IMR-90 (cell line): Measurements from ENCODE around the gene MRPS26. TPM values are rescaled to one million over a fixed set of nuclear protein-coding genes. Genes with fewer than 3 reads are reported as not detected.

Experiments used
- ATAC-seq: fragments of 200-7000 bp; cut with Tn5 transposase; 2 replicates; pipeline ENCODE4 v1.9.1; 2020; ENCODE audit warnings: low read depth, mild to moderate bottlenecking, moderate library complexity
- BruUV-seq: library from RNA; stranded (reverse); fragments of 400-500 nt; replicated peaks from 2 replicates; lab custom pipeline; 2021; lab: Mats Ljungman, UMichigan
- CTCF ChIA-PET: fragments of 300-600 bp; formaldehyde crosslinking; extraction: SDS; loops from one replicate; lab custom pipeline; 2021; ENCODE audit warnings: antibody characterized with exemption; lab: Yijun Ruan, JAX
- POLR2A ChIA-PET: fragments of 300-600 bp; sonication (Branson Sonifier 250); formaldehyde crosslinking; loops from one replicate; lab custom pipeline; 2022; ENCODE audit warnings: antibody characterized with exemption; ENCODE audit not compliant: unreplicated experiment; lab: Charles Lee
- DNase-seq: peaks from one replicate; pipeline ENCODE4 v3.0.0; 2013
- H2AFZ ChIP-seq: replicated peaks from 2 replicates; pipeline ENCODE3; 2013; ENCODE audit warnings: low read length, mild to moderate bottlenecking; ENCODE audit not compliant: poor library complexity
- H2AK5ac ChIP-seq: 2 replicates; pipeline ENCODE4 v1.6.1; 2013; ENCODE audit warnings: low read depth, low read length, inconsistent platforms
- H2AK9ac ChIP-seq: replicated peaks from 2 replicates; pipeline ENCODE3; 2013; ENCODE audit warnings: mild to moderate bottlenecking, low read depth, low read length, moderate library complexity; ENCODE audit not compliant: poor library complexity
- H2BK120ac ChIP-seq: 2 replicates; pipeline ENCODE4 v1.6.1; 2013; ENCODE audit warnings: low read depth, low read length, inconsistent platforms
- H2BK15ac ChIP-seq: 3 replicates; pipeline ENCODE4 v1.6.1; 2013; ENCODE audit warnings: low read depth, low read length, inconsistent platforms
- H2BK20ac ChIP-seq: 2 replicates; pipeline ENCODE4 v1.6.1; 2013; ENCODE audit warnings: low read depth, mild to moderate bottlenecking, inconsistent platforms, low read length, moderate library complexity
- H2BK5ac ChIP-seq: 2 replicates; pipeline ENCODE4 v1.6.1; 2013; ENCODE audit warnings: mild to moderate bottlenecking, low read depth, low read length, inconsistent platforms; ENCODE audit not compliant: poor library complexity, severe bottlenecking
- H3K14ac ChIP-seq: replicated peaks from 2 replicates; pipeline ENCODE4 v1.6.1; 2013; ENCODE audit warnings: low read depth, low read length, inconsistent platforms
- H3K18ac ChIP-seq: 2 replicates; pipeline ENCODE4 v1.6.1; 2013; ENCODE audit warnings: low read depth, low read length, control low read depth
- H3K23ac ChIP-seq: 2 replicates; pipeline ENCODE4 v1.6.1; 2013; ENCODE audit warnings: low read depth, low read length, inconsistent platforms
- H3K27ac ChIP-seq: 2 replicates; pipeline ENCODE4 v1.5.1; 2013; ENCODE audit warnings: mild to moderate bottlenecking, control low read depth, low read length; ENCODE audit not compliant: insufficient read depth
- H3K27me3 ChIP-seq: 2 replicates; pipeline ENCODE4 v1.6.1; 2013; ENCODE audit warnings: low read length; ENCODE audit not compliant: control insufficient read depth, insufficient read depth
- H3K36me3 ChIP-seq: 2 replicates; pipeline ENCODE4 v1.6.1; 2013; ENCODE audit warnings: low read length, mixed read lengths; ENCODE audit not compliant: control insufficient read depth, insufficient read depth
- H3K4ac ChIP-seq: 2 replicates; pipeline ENCODE4 v1.6.1; 2013; ENCODE audit warnings: low read depth, low read length, inconsistent platforms
- H3K4me1 ChIP-seq: 2 replicates; pipeline ENCODE4 v1.6.1; 2013; ENCODE audit warnings: low read length, mixed read lengths; ENCODE audit not compliant: control insufficient read depth, insufficient read depth
- H3K4me2 ChIP-seq: 2 replicates; pipeline ENCODE4 v1.6.1; 2013; ENCODE audit warnings: low read depth, mild to moderate bottlenecking, control low read depth, low read length, moderate library complexity
- H3K4me3 ChIP-seq: 2 replicates; pipeline ENCODE4 v1.5.1; 2013; ENCODE audit warnings: low read depth, mild to moderate bottlenecking, control low read depth, low read length, moderate library complexity; ENCODE audit not compliant: insufficient read depth
- H3K56ac ChIP-seq: 2 replicates; pipeline ENCODE4 v1.6.1; 2013; ENCODE audit warnings: low read length, inconsistent platforms; ENCODE audit not compliant: insufficient read depth; ENCODE audit errors: extremely low read depth
- H3K79me1 ChIP-seq, 2 experiments: 2 replicates each; pipeline ENCODE4 v1.6.1; 2013; ENCODE audit warnings: low read length in 2 of 2, inconsistent platforms in 1 of 2, low read depth in 1 of 2
- H3K9ac ChIP-seq: 2 replicates; pipeline ENCODE4 v1.6.1; 2013; ENCODE audit warnings: low read depth, low read length, control low read depth
- H3K9me1 ChIP-seq: 2 replicates; pipeline ENCODE4 v1.6.1; 2013; ENCODE audit warnings: low read length, inconsistent platforms; ENCODE audit not compliant: insufficient read depth
- H3K9me3 ChIP-seq: 2 replicates; pipeline ENCODE4 v1.6.1; 2013; ENCODE audit warnings: low read length; ENCODE audit not compliant: control insufficient read depth, insufficient read depth
- H4K20me1 ChIP-seq: 2 replicates; pipeline ENCODE4 v1.6.1; 2013; ENCODE audit warnings: low read length, inconsistent platforms; ENCODE audit not compliant: insufficient read depth
- H4K5ac ChIP-seq: 2 replicates; pipeline ENCODE4 v1.6.1; 2013; ENCODE audit warnings: mild to moderate bottlenecking, low read depth, low read length, control low read depth
- H4K8ac ChIP-seq, 2 experiments: 2 replicates each; pipeline ENCODE4 v1.6.1; 2013; ENCODE audit warnings: low read depth in 2 of 2, low read length in 2 of 2, control low read depth in 1 of 2, inconsistent platforms in 1 of 2
- H4K91ac ChIP-seq: 2 replicates; pipeline ENCODE4 v1.6.1; 2013; ENCODE audit warnings: low read depth, low read length, inconsistent platforms; ENCODE audit not compliant: insufficient read depth
- BHLHE40 ChIP-seq: fragments of 150-350 bp; IDR thresholded peaks from 2 replicates; pipeline ENCODE4 v1.6.1; 2016; ENCODE audit warnings: mild to moderate bottlenecking, low read depth, low read length
- CHD1 ChIP-seq: IDR thresholded peaks from 2 replicates; pipeline ENCODE4 v1.6.1; 2012; ENCODE audit warnings: low read depth, low read length, improper control_type of control experiment
- FOS ChIP-seq: fragments of 150-350 bp; IDR thresholded peaks from 2 replicates; pipeline ENCODE4 v1.6.1; 2016; ENCODE audit warnings: low read depth, low read length
- MAZ ChIP-seq: IDR thresholded peaks from 2 replicates; pipeline ENCODE4 v1.6.1; 2012; ENCODE audit warnings: low read depth, mild to moderate bottlenecking, low read length, improper control_type of control experiment, moderate library complexity, borderline replicate concordance
- MXI1 ChIP-seq: IDR thresholded peaks from 2 replicates; pipeline ENCODE4 v1.6.1; 2012; ENCODE audit warnings: low read depth, mild to moderate bottlenecking, low read length, moderate library complexity, borderline replicate concordance
- POLR2A ChIP-seq: IDR thresholded peaks from 2 replicates; pipeline ENCODE4 v1.6.1; 2012; ENCODE audit warnings: mild to moderate bottlenecking, low read depth, low read length
- RCOR1 ChIP-seq: IDR thresholded peaks from 2 replicates; pipeline ENCODE4 v1.6.1; 2012; ENCODE audit warnings: mild to moderate bottlenecking, low read length, improper control_type of control experiment; ENCODE audit not compliant: insufficient replicate concordance
- RFX5 ChIP-seq: IDR thresholded peaks from 2 replicates; pipeline ENCODE4 v1.8.0; 2012; ENCODE audit warnings: low read depth, mild to moderate bottlenecking, low read length, moderate library complexity
- SMC3 ChIP-seq: fragments of 150-350 bp; IDR thresholded peaks from 2 replicates; pipeline ENCODE4 v1.6.1; 2016; ENCODE audit warnings: low read depth, mild to moderate bottlenecking, antibody characterized with exemption, low read length, moderate library complexity
- USF2 ChIP-seq: fragments of 150-350 bp; IDR thresholded peaks from 2 replicates; pipeline ENCODE4 v1.6.1; 2017; ENCODE audit warnings: mild to moderate bottlenecking, antibody characterized with exemption, low read length, low read depth
- WGBS, 2 experiments: methylation state at CpG; one replicate each; pipeline versions ENCODE4 v1.1.5 to v1.1.7; 2013; ENCODE audit warnings: missing lambda C conversion rate in 2 of 2; ENCODE audit not compliant: insufficient read length in 1 of 2; ENCODE audit errors: extremely low coverage in 2 of 2; 5-methylcytosine and 5-hydroxymethylcytosine counted together
- dilution Hi-C: fragments of 300-500 bp; cut with HindIII; formaldehyde crosslinking; loops from one replicate; pipeline ENCODE4 v1.14.3; 2018; ENCODE audit warnings: low sequenced_read_pairs; ENCODE audit not compliant: unreplicated experiment
- in situ Hi-C: fragments of 300-500 bp; cut with MboI; formaldehyde crosslinking; loops from 3 replicates; pipeline ENCODE4 v1.14.3; 2019; ENCODE audit warnings: low sequenced_read_pairs, inconsistent platforms, mixed read lengths
- intact Hi-C: fragments of 100-400 bp; cut with micrococcal nuclease; formaldehyde crosslinking; loops from 2 replicates; pipeline ENCODE4 v1.10.0; 2022
- polyA plus RNA-seq, 3 experiments: library from polyadenylated mRNA; depleted of rRNA; stranded (reverse); fragments of >200 nt; gene quantifications; 2 replicates each; pipeline ENCODE4 v1.2.3, GENCODE V29; 2012; ENCODE audit warnings: low replicate concordance in 1 of 3
- total RNA-seq: library from RNA; depleted of rRNA; stranded (reverse); fragments of >200 nt; gene quantifications from 2 replicates; pipeline ENCODE4 v1.2.3, GENCODE V29; 2012
- TF ChIP-seq, protein P1 (sequence below): fragments of 150-350 bp; IDR thresholded peaks from 2 replicates; pipeline ENCODE4 v1.6.1; 2016; ENCODE audit warnings: low read depth, mild to moderate bottlenecking, low read length, moderate library complexity, borderline replicate concordance
- TF ChIP-seq, protein P2 (sequence below): conservative IDR thresholded peaks from 2 replicates; pipeline ENCODE4 v1.5.1; 2012; ENCODE audit warnings: mild to moderate bottlenecking, low read depth, low read length, improper control_type of control experiment

Gene MRPS26
- total and polyA plus RNA-seq, 2 of the 4 experiments (the other 2 are of a cell fraction): 22.2 to 38.6 TPM

DNA sequence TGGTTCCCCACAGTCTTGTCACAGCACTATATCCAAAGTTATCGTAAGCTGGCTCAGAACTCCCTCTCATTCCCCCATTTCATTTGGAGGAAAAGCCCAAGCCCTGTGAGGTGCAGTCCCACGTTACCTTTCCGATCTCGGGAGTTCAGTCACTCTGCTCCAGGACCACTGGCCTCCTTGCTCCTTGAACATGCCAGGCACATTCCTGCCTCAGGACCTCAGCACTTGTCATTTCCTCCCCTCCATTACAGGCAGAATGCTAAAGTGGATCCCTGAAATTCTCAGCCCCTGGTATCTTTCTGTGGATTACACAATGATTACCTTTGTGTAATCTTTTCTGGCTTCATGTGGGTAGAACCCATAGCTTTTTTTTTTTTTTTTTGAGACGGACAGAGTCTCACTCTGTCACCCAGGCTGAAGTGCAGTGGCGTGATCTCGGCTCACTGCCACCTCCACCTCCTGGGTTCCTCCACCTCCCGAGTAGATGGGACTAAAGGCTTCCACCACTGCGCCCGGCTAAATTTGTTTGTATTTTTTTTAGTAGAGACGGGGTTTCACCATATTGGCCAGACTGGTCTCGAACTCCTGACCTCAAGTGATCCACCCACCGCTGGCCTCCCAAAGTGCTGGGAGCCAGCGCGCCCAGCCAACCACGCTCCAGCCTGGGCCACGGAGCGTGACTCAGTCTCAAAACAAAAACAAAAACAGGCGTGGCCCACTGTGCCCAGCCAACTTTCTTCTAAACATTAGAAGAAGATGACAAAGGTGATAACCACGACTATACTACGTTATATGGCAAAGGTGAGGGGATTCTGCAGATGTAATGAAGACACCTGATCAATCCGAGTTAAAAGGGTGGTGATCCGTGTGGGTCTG lies 21.5 kb downstream of the MRPS26 start:
- Histone ChIP-seq H2AFZ (peak overlapping the region; percentile 81), H3K4ac (peak overlapping the region; percentile 61; the same call in 1 of the 2 replicates), H3K4me1 (peaks cover 4% of the 10 kb centered on the region), H3K9ac (no peak overlapping the region), H3K79me1 (no peaks in the 10 kb centered on the region), H3K27me3 (peaks cover 15% of the 10 kb centered on the region), H3K27ac (no peak overlapping the region), H4K91ac (peak overlapping the region; percentile 27; the same call in 1 of the 2 replicates), H4K8ac (peak overlapping the region in 1 of 2 experiments; percentile 40; a peak in 1 of 4 replicates), H2AK5ac (peak overlapping the region; percentile 60; the same call in 1 of the 2 replicates), H2BK15ac (no peak overlapping the region), H3K14ac (peak overlapping the region; percentile 81; the same call in 1 of the 2 replicates), H3K4me2 (no peak overlapping the region), H4K5ac (no peak overlapping the region), H3K23ac (peak overlapping the region; percentile 82; the same call in 1 of the 2 replicates), H2AK9ac (peak overlapping the region; percentile 87), H2BK20ac (peak overlapping the region; percentile 82), H4K20me1 (no peaks in the 10 kb centered on the region), H3K18ac (no peak overlapping the region), H3K9me1 (peaks cover 4% of the 10 kb centered on the region; the same call in 1 of the 2 replicates), H3K56ac (no peak overlapping the region), H2BK120ac (peak overlapping the region; percentile 67), H2BK5ac (no peak overlapping the region), H3K4me3 (no peak overlapping the region), H3K9me3 (no peaks in the 10 kb centered on the region), H3K36me3 (no peaks in the 10 kb centered on the region)
- TF ChIP-seq, protein P1, sequence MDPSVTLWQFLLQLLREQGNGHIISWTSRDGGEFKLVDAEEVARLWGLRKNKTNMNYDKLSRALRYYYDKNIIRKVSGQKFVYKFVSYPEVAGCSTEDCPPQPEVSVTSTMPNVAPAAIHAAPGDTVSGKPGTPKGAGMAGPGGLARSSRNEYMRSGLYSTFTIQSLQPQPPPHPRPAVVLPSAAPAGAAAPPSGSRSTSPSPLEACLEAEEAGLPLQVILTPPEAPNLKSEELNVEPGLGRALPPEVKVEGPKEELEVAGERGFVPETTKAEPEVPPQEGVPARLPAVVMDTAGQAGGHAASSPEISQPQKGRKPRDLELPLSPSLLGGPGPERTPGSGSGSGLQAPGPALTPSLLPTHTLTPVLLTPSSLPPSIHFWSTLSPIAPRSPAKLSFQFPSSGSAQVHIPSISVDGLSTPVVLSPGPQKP: no peak
- TF ChIP-seq USF2 (no peak), FOS (no peak), MXI1 (no peak), CHD1 (no peak), SMC3 (no peak), MAZ (no peak), POLR2A (no peak), BHLHE40 (no peak), RCOR1 (no peak), RFX5 (no peak)
- TF ChIP-seq, protein P2, sequence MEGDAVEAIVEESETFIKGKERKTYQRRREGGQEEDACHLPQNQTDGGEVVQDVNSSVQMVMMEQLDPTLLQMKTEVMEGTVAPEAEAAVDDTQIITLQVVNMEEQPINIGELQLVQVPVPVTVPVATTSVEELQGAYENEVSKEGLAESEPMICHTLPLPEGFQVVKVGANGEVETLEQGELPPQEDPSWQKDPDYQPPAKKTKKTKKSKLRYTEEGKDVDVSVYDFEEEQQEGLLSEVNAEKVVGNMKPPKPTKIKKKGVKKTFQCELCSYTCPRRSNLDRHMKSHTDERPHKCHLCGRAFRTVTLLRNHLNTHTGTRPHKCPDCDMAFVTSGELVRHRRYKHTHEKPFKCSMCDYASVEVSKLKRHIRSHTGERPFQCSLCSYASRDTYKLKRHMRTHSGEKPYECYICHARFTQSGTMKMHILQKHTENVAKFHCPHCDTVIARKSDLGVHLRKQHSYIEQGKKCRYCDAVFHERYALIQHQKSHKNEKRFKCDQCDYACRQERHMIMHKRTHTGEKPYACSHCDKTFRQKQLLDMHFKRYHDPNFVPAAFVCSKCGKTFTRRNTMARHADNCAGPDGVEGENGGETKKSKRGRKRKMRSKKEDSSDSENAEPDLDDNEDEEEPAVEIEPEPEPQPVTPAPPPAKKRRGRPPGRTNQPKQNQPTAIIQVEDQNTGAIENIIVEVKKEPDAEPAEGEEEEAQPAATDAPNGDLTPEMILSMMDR: no peak
- CTCF ChIA-PET: interaction anchor here (0.6 to 1.8 kb wide), 3 partner anchors 14 to 213 kb away, joined by 3 to 8 read pairs (median 4); no protein-coding TSS in a partner anchor
- WGBS, 2 experiments: 89% methylated on average over 7 of the region's 23 CpGs; no CpG with 5 or more reads in 1 of the 2 experiments
- no TSS peak for BruUV-seq
- intact Hi-C loops: no loop called here
- no peak for DNase-seq
- dilution Hi-C loops: no loop called here
- in situ Hi-C loops: no loop called here
- POLR2A ChIA-PET: no interaction called here
- no peak; the same call in 1 of the 2 replicates for ATAC-seq
